ENCODE data around the gene RPUSD3.

The RPUSD3 gene

GRCh38 chr3:9797196-9797945 is 46.4 kb downstream of the RPUSD3 start:
- no peak for DNase-seq

- DNase-seq: no peak
Measured at GRCh38 chr3:9795207-9795606, 48.6 kb downstream of the RPUSD3 start.

GRCh38 chr3:9794400-9794799 is 49.4 kb downstream of the RPUSD3 start:
- DNase-seq: no peak

GRCh38 chr3:9793161-9793781 is 50.5 kb downstream of the RPUSD3 start:
- DNase-seq: no peak

GRCh38 chr3:9792405-9793160 is 51.2 kb downstream of the RPUSD3 start, which contains the start of the genes ARPC4 and TADA3:
TSS of gene ARPC4 (plus strand) at chr3:9793082. CDS start at chr3:9793122, 40 bp downstream.
TSS of gene TADA3 (minus strand) at chr3:9792473. CDS start at chr3:9791466, 1,007 bp downstream.
- peak; percentile 96 for DNase-seq

GRCh38 chr3:9791790-9792404 is 51.9 kb downstream of the RPUSD3 start:
- no peak for DNase-seq

- DNase-seq: no peak
Measured at GRCh38 chr3:9791127-9791526, 52.7 kb downstream of the RPUSD3 start.
